Ovary (tissue), 9 donors: ENCODE results near the gene GABBR2. TPM values are rescaled to one million over a fixed set of nuclear protein-coding genes. Genes with fewer than 3 reads are reported as not detected.

Experiments used
- DNase-seq, 5 donors: peaks; one replicate each; pipeline ENCODE4 v3.0.0-alpha.2; 2019 to 2020
- H3K27ac ChIP-seq, 2 donors: fragments of 200-600 bp; one replicate each; pipeline versions ENCODE4 v1.5.1 to v1.8.0; 2019 to 2022
- H3K27me3 ChIP-seq: fragments of 200-600 bp; one replicate; pipeline ENCODE4 v1.8.0; 2022
- H3K36me3 ChIP-seq: fragments of 200-600 bp; sonication (generic); one replicate; pipeline ENCODE4 v1.5.1; 2019
- H3K4me1 ChIP-seq: one replicate; pipeline ENCODE4 v1.8.1; 2013; ENCODE audit warnings: mild to moderate bottlenecking, moderate library complexity; ENCODE audit not compliant: insufficient read depth
- H3K4me3 ChIP-seq: fragments of 200-600 bp; sonication (generic); one replicate; pipeline ENCODE4 v1.5.1; 2017
- H3K9me3 ChIP-seq, 2 donors: fragments of 200-600 bp in 1 of 2; sonication (generic) in 1 of 2; one replicate each; pipeline versions ENCODE4 v1.5.1 to v1.8.1; 2013 to 2019; ENCODE audit warnings: mild to moderate bottlenecking in 1 of 2, moderate library complexity in 1 of 2
- CTCF ChIP-seq, 3 donors: fragments of 450-650 bp in 2 of 3; fragments of 200-600 bp in 1 of 3; IDR thresholded peaks; one replicate each; pipeline versions ENCODE4 v1.5.1 to v1.8.0; 2016 to 2022; ENCODE audit warnings: antibody characterized with exemption in 3 of 3, mild to moderate bottlenecking in 1 of 3
- EP300 ChIP-seq: sonication (generic); formaldehyde crosslinking; IDR thresholded peaks from one replicate; pipeline ENCODE4 v1.6.1; 2017; ENCODE audit warnings: antibody characterized with exemption
- POLR2A ChIP-seq: fragments of 450-650 bp; IDR thresholded peaks from one replicate; pipeline ENCODE4 v1.6.1; 2017; ENCODE audit warnings: antibody characterized with exemption, mild to moderate bottlenecking, moderate library complexity
- WGBS, 3 donors: extraction: QIAGEN DNeasy Blood & Tissue Kit in 1 of 3; methylation state at CpG; one replicate each; pipeline versions ENCODE4 v1.1.5 to v1.1.7; 2013 to 2017; 5-methylcytosine and 5-hydroxymethylcytosine counted together
- intact Hi-C, 4 donors: fragments of 100-400 bp; cut with DNase I; formaldehyde crosslinking; loops; one replicate each; pipeline versions ENCODE4 v1.11.0 to v1.15.1; 2022 to 2023
- polyA plus RNA-seq, 2 donors: library from polyadenylated mRNA; stranded (reverse); fragments of 200-250 nt in 1 of 2; fragments of 350-450 nt in 1 of 2; fragmentation: Illumina TruSeq in 1 of 2; extraction: RNeasy Lipid Tissue Mini Kit (QIAGEN cat#74804) in 1 of 2; gene quantifications; one replicate each; pipeline ENCODE4 v1.2.3, GENCODE V29; 2013 to 2014
- total RNA-seq, 7 donors: library from RNA; depleted of rRNA in 2 of 7; stranded (reverse); fragments of >200 nt in 2 of 7; fragmentation: NEBNext Ultra II Directional in 3 of 7; extraction: Animal tissue kit (Norgen Biotek cat#: 25700) in 3 of 7; gene quantifications; one replicate each; pipeline versions ENCODE4 v1.1.0 to v1.2.4, GENCODE V29; 2016 to 2023
- donor health status: DM: no; HTN: no; CAD: no; lungs with moderate emphysema.
- donor health status: DM: no; HTN: no; CAD: no.
- donor health status: Bipolar disorder and iron deficiency.
- donor health status: DM: yes; HTN: yes; CAD: no.
- donor health status: DM: no; HTN: no; CAD: no.
- donor health status: DM: yes; HTN: yes; CAD: no.

The GABBR2 gene
- total and polyA plus RNA-seq, 9 donors, result 0.05 to 0.30 (median 0.22) TPM; not detected in 6

GRCh38 chr9:98575379-98576346 is 133.1 kb downstream of the GABBR2 start:
- 55 to 67% (median 64%) methylated on average over 13 of the region's 13 CpGs for WGBS, 3 donors
- Histone ChIP-seq H3K27me3 (no peaks in the 10 kb centered on the region), H3K36me3 (no peaks in the 10 kb centered on the region), H3K4me3 (no peak overlapping the region), H3K4me1 (no peaks in the 10 kb centered on the region), H3K9me3 (no peaks in the 10 kb centered on the region), H3K27ac (no peak overlapping the region)
- TF ChIP-seq POLR2A (no peak), CTCF (IDR thresholded peaks at IDR 0.05) (no peak), EP300 (no peak)
- intact Hi-C loops, result no loop called here
- DNase-seq, result no peak

- intact Hi-C loops, result no loop called here
- Histone ChIP-seq H3K4me3 (no peak overlapping the region), H3K27ac (no peak overlapping the region), H3K4me1 (no peaks in the 10 kb centered on the region), H3K27me3 (no peaks in the 10 kb centered on the region), H3K9me3 (no peaks in the 10 kb centered on the region), H3K36me3 (no peaks in the 10 kb centered on the region)
- WGBS, 3 donors, result 87 to 91% (median 88%) methylated on average over 5 of the region's 5 CpGs
- DNase-seq, result no peak
- TF ChIP-seq POLR2A (no peak), EP300 (no peak), CTCF (IDR thresholded peaks at IDR 0.05) (no peak)
Measured at GRCh38 chr9:98573749-98574278, 134.9 kb downstream of the GABBR2 start.

GRCh38 chr9:98572796-98573195 is 135.9 kb downstream of the GABBR2 start:
- intact Hi-C loops, result no loop called here
- Histone ChIP-seq H3K4me1 (no peaks in the 10 kb centered on the region), H3K27me3 (no peaks in the 10 kb centered on the region), H3K27ac (no peak overlapping the region), H3K36me3 (no peaks in the 10 kb centered on the region), H3K4me3 (no peak overlapping the region), H3K9me3 (no peaks in the 10 kb centered on the region)
- WGBS, 3 donors, result 78 to 89% (median 82%) methylated on average over 7 of the region's 7 CpGs
- DNase-seq, result no peak
- TF ChIP-seq EP300 (no peak), CTCF (IDR thresholded peaks at IDR 0.05) (no peak), POLR2A (no peak)

GRCh38 chr9:98572054-98572627 is 136.6 kb downstream of the GABBR2 start:
- intact Hi-C loops, result no loop called here
- DNase-seq, result no peak
- WGBS, 3 donors, result 12 to 33% (median 22%) methylated on average over 4 of the region's 4 CpGs
- Histone ChIP-seq H3K27me3 (no peaks in the 10 kb centered on the region), H3K36me3 (no peaks in the 10 kb centered on the region), H3K4me1 (no peaks in the 10 kb centered on the region), H3K4me3 (no peak overlapping the region), H3K27ac (no peak overlapping the region), H3K9me3 (no peaks in the 10 kb centered on the region)
- TF ChIP-seq POLR2A (no peak), CTCF (IDR thresholded peaks at IDR 0.05) (no peak), EP300 (no peak)
